Activated CD8-positive, alpha-beta T cell treated with anti-CD3 and anti-CD28 coated beads for 36 hours (primary cell): Measurements from ENCODE around the gene RNF130. TPM values are rescaled to one million over a fixed set of nuclear protein-coding genes. Genes with fewer than 3 reads are reported as not detected.

Experiments used
- ATAC-seq: fragments of 200-7000 bp; cut with Tn5 transposase; one replicate; pipeline ENCODE4 v1.10.0; 2021; ENCODE audit warnings: mild to moderate bottlenecking, moderate library complexity
- CTCF ChIA-PET: fragments of 350-600 bp; sonication (Branson Sonifier 250); formaldehyde crosslinking; loops from one replicate; lab custom pipeline; 2021; ENCODE audit warnings: antibody characterized with exemption; lab: Charles Lee
- POLR2A ChIA-PET: fragments of 350-600 bp; sonication (Branson Sonifier 250); formaldehyde crosslinking; loops from one replicate; lab custom pipeline; 2021; ENCODE audit warnings: antibody characterized with exemption; lab: Charles Lee
- DNase-seq: peaks from one replicate; pipeline ENCODE4 v3.0.0-alpha.2; 2020
- H3K27ac Mint-ChIP-seq: one replicate; pipeline ENCODE4 v1.8.0; 2021; ENCODE audit warnings: mild to moderate bottlenecking, mixed read lengths
- H3K27me3 Mint-ChIP-seq: one replicate; pipeline ENCODE4 v1.8.0; 2021; ENCODE audit warnings: mixed read lengths
- H3K36me3 Mint-ChIP-seq: one replicate; pipeline ENCODE4 v1.8.0; 2021; ENCODE audit warnings: low read depth, mixed read lengths
- H3K4me1 Mint-ChIP-seq: one replicate; pipeline ENCODE4 v1.8.0; 2021; ENCODE audit warnings: low read depth, mixed read lengths
- H3K4me3 Mint-ChIP-seq: one replicate; pipeline ENCODE4 v1.8.0; 2021; ENCODE audit warnings: mild to moderate bottlenecking, moderate library complexity, mixed read lengths
- H3K9me3 Mint-ChIP-seq: one replicate; pipeline ENCODE4 v1.8.0; 2021; ENCODE audit warnings: mixed read lengths
- CTCF ChIP-seq: fragments of 200-600 bp; IDR thresholded peaks from one replicate; pipeline ENCODE4 v1.8.0; 2022; ENCODE audit warnings: antibody characterized with exemption, mild to moderate bottlenecking
- intact Hi-C: fragments of 100-400 bp; cut with micrococcal nuclease; formaldehyde crosslinking; loops from one replicate; pipeline ENCODE4 v1.10.0; 2022
- total RNA-seq, 2 experiments: library from RNA; stranded (reverse); gene quantifications; one replicate each; pipeline ENCODE4 v1.2.3, GENCODE V29; 2021

The RNF130 gene, protein sequence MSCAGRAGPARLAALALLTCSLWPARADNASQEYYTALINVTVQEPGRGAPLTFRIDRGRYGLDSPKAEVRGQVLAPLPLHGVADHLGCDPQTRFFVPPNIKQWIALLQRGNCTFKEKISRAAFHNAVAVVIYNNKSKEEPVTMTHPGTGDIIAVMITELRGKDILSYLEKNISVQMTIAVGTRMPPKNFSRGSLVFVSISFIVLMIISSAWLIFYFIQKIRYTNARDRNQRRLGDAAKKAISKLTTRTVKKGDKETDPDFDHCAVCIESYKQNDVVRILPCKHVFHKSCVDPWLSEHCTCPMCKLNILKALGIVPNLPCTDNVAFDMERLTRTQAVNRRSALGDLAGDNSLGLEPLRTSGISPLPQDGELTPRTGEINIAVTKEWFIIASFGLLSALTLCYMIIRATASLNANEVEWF
- total RNA-seq: 10 to 100 TPM; 10.1 to 10.6 TPM

DNA sequence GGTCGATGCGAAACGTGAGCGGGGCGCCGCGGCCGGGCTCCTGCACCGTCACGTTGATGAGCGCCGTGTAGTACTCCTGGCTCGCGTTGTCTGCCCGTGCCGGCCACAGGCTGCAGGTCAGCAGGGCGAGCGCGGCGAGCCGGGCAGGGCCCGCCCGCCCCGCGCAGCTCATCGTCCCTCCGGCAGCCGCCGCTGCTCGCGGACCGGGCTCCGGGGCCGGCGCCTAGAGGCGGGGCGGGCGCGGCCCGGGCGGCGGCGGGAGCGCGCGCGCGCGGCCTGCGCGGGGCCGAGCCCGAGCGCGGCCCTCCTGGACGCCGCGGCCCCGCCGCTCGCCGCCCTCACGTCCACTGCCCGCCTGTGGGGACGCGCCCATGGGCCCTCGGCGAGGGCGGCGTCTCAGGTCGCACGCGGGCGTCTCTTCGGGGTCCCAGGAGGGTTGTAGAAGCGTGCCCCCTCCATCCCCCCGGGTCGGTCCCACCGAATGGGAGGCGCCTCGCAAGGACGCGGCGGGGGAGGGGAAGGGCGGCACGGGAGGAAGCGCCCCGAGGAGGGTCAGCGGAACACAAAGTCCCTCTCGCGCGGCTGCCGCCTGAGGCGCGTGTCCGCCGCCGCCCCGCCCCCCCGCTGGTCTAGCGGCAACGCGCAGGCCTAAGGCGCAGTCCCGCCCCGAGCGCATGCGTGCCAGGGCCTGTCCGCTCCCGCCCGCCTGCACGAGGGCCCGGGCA lies at the start of gene RNF130:
TSS of gene RNF130 (minus strand) at position 229 of the 725 bp plus-strand sequence. CDS start at position 172, 57 bp downstream.
- no peaks in the 10 kb centered on the region for H3K27me3 Mint-ChIP-seq
- POLR2A ChIA-PET: no interaction called here
- peaks cover 32% of the 10 kb centered on the region for H3K4me1 Mint-ChIP-seq

GRCh38 chr5:180120237-180121101 lies 48.9 kb upstream of the RNF130 start:
- no peaks in the 10 kb centered on the region for H3K36me3 Mint-ChIP-seq
- DNase-seq (no peak), ATAC-seq (no peak)
- ChIA-PET POLR2A (no interaction called here), CTCF (no interaction called here)
- H3K4me1 Mint-ChIP-seq: no peaks in the 10 kb centered on the region
- H3K4me3 Mint-ChIP-seq: no peak overlapping the region
- no peaks in the 10 kb centered on the region for H3K9me3 Mint-ChIP-seq
- no peak for TF ChIP-seq CTCF
- H3K27ac Mint-ChIP-seq: no peak overlapping the region
- peaks cover 9% of the 10 kb centered on the region for H3K27me3 Mint-ChIP-seq
- intact Hi-C loops: no loop called here

More for the DNA sequence above, at the start of gene RNF130:
- H3K27ac Mint-ChIP-seq: peak within 1 kb of the TSS; percentile 68
- H3K36me3 Mint-ChIP-seq: peaks cover 1% of the 10 kb centered on the region
- intact Hi-C loops: no loop called here
- DNase-seq (peak; percentile 87), ATAC-seq (peak; percentile 85)
- no peak for TF ChIP-seq CTCF
- H3K9me3 Mint-ChIP-seq: peaks cover 4% of the 10 kb centered on the region
- H3K4me3 Mint-ChIP-seq: peak within 1 kb of the TSS; percentile 83
- CTCF ChIA-PET: interaction anchor here (1.4 kb wide), 1 partner anchor 20 kb away, joined by 3 read pairs; no protein-coding TSS in a partner anchor

DNA sequence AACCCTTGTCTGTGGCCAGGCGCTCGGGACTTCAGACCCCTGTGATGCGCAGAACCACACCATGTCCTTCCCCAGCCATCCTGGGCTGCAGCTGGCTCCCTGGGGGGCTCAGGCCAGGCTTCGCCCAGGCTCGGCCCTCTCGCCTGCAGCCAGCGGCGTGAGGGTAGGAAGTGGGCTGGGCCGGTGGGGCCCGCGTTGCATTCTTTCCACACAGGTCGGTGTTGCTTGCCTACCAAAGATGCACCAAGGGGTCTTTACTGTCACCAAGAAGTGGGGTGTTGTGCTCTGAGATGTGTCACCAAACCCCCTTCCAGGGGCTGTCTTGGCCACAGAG lies 48.3 kb upstream of the RNF130 start:
- Mint-ChIP-seq H3K9me3 (no peaks in the 10 kb centered on the region), H3K36me3 (no peaks in the 10 kb centered on the region), H3K27ac (no peak overlapping the region), H3K4me1 (no peaks in the 10 kb centered on the region), H3K4me3 (no peak overlapping the region), H3K27me3 (peaks cover 9% of the 10 kb centered on the region)
- intact Hi-C loops: no loop called here
- ChIA-PET CTCF (no interaction called here), POLR2A (no interaction called here)
- TF ChIP-seq CTCF: no peak
- DNase-seq (no peak), ATAC-seq (no peak)

DNA sequence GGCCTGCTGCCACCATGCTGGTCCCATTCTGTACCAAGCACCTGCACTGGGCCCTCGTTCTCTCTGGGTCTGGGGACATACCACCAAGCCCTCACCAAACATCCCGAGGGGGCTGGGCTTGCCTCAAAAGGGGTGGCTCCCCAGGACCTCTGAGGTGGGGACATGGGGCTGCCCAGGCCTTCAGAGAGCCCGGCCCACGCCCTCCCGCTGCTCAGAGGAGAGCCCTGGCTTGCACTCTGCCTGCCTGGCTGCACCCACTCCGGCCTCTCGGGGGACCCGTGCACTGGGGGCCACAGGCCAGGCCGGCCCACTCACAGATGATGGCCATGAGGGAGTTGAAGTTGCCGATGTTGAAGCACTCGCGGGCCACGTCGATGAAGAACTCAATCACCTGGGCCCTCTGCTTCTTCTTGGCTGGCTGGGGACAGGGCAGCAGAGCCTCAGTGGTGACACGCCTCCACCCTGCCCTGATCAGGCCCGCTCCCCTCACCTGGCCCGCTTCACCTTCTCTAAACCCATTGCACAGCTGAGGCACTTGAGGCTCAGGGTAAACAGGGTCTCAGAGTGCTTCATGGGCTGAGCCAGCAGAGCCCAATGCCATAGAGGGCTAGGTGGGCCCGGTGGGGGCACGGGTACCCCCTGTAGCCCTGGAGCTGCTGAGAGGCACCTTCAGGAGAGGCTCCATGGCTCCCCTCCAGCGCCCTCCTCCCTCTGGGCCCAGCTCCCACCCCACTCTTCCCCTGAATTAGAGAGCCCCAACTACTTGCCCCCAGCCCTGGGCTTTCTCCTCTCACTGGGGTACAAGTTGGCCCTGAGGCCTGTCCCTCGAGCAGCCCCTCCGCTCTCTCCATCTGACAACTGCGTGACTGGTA lies 47.7 kb upstream of the RNF130 start:
- intact Hi-C loops: no loop called here
- ATAC-seq (no peak), DNase-seq (no peak)
- H3K9me3 Mint-ChIP-seq: no peaks in the 10 kb centered on the region
- no peaks in the 10 kb centered on the region for H3K36me3 Mint-ChIP-seq
- H3K27ac Mint-ChIP-seq: no peak overlapping the region
- no peak for TF ChIP-seq CTCF
- peaks cover 8% of the 10 kb centered on the region for H3K27me3 Mint-ChIP-seq
- H3K4me3 Mint-ChIP-seq: no peak overlapping the region
- ChIA-PET POLR2A (no interaction called here), CTCF (no interaction called here)
- H3K4me1 Mint-ChIP-seq: no peaks in the 10 kb centered on the region
